ENCODE measurements around the gene DNAH6.

DNAH6 gene

DNA sequence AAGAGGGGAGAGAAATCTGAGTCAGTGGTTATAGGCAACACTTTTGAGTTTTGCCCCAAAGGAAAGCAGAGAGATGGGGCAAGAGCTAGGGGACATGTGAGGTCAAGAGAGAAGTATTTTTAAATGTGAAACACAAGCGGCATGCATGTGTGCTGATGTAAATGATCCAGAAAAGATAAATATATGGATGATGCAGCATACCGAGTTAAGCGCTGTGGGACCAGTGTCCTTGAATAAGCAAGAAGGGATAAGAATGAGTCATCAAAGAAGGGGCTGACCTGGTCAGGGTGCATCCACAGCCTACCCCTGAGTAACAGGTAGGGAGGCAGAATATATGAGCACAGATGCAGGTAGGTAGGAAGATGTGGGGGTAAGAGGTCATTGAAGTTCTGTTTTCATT is 183.7 kb downstream of the DNAH6 start:
- DNase-seq: no peak

DNA sequence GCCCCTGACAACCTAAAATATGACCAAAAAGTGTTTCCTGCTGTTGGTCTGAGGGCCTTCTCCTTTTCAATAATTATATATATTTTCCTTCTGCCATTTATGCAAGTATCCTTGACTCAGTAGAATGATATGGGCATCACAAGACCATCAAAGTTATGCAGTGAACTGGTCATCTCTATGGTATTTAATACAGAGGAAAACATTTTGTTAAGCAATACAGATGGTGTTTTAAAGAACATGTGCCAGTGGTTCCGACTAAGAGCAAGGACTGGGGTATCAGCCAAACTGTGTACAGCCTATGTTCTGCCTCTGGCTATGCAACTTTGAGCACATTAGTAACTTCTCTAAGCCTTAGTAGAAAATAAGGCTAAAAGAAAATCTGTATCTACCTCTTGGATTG is 185.6 kb downstream of the DNAH6 start:
- no peak for DNase-seq

DNA sequence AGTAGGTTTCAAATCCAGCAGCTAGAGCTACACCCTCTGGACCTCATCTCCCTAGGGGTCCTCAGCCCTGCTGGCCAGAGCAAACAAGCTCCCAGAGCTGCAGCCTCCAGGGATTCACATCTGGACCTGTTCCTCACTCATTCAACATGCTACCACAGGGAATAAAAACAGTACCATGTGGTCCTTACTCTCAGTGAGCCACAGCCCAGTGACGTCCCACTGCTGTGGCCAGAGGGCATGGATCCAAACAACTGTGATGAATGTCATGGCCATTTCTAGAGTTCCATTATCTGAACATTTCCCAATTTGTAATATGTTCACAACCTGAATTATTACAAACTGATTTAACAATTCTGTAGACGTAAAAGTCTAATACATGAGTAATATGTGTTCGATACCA is 186.6 kb downstream of the DNAH6 start:
- no peak for DNase-seq

DNA sequence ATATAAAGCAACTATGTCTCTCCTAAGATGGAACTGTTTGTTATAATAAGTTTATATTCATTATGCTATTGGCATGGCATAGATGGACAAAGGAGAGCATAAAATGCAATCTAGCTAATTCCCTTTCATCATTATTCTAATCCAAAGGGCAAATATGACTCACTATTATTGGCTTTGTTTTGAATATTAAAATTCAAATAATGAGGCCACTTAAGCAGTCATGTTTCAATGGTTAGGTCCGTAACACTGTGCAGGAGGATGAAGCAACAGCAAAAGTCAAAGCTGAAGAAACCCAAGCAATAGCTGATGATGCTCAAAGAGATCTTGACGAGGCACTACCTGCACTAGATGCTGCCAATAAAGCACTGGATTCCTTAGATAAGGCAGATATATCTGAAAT is 187.5 kb downstream of the DNAH6 start:
- no peak for DNase-seq

DNA sequence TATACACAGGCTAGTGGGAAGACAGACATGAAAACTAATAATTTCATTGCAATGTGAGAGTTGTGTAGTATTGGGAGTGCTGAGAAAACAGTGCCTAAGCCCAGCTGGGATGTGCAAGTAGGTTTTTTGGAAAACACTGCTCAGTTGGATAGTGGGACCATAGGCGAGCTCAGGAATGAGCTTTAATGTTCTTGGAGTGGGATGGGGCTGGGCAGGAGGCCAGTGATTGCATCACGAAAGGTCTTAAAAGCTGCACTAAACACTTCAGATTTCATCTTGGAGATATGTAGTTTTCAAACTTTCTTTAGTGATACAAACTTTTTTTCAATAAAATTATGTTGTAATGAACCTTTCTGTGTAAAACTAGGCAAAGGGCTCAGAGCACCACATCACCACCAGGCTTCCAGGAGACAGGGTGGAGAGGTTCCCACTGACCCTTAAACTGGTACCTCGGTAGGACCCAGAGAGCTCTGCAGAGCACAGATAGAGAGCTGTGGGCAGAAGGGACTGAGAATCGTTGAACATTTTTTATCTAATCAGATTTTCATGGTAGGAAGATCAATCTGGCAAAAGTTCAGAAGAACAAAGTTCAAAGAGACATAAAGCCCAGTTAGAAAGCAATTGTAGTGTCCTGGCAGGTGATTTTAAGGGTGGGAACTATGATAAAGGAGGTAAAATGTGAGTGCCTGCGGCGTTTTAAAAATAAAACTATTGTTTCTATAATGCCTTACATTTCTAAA is 188.4 kb downstream of the DNAH6 start:
- DNase-seq: no peak

DNA sequence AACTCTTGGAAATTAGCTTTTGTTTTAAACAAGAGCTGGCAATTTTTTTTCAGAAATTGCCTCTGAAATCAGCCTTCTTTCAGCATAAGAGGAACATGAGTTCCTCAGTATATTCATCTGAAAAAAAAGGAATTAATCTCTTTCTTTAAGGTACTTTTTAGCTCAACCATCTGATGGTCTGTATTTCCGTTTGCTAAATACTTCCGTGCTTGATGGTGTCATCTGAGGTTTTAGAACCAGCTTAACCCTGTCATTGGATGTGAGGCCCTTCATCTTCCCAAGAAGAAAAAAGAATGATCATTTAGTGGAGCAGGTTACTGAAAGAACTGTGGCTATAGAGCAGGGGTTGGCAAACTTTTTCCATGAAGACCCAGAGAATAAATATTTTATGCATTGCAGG is 189.6 kb downstream of the DNAH6 start:
- DNase-seq: no peak

DNA sequence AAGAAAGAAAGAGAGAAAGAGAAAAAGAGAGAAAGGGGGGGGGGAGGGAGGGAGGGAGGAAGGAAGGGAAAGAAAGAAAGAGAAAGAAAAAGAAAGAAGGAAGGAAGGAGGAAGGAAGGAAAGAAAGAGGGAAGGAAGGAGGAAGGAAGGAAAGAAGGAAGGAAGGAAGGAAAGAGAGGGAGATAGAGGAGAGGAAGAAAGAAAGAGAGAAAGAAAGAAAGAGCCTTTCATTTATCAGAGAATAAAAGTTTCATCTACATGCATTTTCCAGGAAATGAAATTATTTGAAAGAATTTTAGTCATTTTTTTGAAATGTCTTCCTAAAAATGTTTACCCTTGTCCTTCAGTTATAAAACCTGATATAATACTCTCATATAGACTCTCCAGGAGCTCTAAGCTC is 192.1 kb downstream of the DNAH6 start:
- no peak for DNase-seq

DNA sequence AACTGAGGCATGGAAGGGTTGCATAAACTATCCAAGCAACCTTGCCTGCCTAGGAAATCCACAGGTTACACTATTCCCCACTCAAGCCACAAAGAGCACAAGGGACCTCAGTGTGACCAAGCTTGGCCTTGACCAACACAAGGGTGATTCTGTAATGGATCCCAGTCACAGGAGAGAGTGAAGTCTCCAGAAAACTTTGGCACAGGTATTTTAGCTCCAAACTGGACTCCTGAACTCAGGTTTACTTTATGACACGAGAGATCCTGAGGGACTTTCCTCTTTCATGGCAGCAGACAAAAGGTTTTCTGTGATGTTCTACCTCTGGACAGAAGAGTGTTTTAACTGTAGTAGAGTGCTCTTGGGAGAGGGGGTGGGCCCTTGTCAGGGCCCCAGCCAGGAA is 195.4 kb downstream of the DNAH6 start:
- DNase-seq: no peak

DNA sequence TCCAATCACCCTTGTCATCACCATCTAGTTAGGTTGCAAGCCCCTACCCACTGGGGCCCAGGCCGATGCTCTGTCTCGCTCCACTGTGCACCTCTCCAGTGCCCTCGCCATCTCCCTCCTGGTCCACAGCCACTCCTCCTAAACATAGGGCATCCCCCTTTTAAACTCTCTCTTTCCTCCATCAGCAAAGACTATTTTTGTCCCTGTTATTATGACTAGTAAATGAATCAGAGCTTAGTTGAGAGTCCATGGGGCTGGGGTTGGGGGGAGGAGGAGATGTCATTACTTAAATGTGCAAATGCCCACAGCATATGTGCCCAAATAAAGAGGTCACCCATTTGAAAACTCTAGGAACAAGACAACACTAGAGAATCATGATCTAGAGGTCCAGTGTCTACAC is 197.1 kb downstream of the DNAH6 start:
- DNase-seq: no peak

DNA sequence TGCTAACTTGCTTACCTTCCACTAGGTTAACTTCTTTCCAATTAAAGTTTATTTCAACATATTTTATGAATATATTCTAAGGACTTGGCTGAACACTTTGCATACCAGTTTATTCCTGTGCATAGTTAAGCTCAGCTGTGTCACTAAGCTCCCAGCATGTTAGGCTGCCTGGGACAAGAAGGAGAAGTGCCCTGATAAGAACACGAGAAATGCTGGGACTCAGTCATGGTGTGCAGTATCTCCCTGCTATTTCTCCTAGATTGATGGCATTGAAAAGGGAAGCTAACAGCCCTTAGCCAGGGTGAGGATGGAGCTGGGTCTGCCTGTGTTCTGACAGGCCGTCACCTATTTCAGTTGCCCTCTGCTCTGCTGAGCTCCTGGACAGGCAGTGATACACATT is 200.3 kb downstream of the DNAH6 start:
- DNase-seq: no peak

DNA sequence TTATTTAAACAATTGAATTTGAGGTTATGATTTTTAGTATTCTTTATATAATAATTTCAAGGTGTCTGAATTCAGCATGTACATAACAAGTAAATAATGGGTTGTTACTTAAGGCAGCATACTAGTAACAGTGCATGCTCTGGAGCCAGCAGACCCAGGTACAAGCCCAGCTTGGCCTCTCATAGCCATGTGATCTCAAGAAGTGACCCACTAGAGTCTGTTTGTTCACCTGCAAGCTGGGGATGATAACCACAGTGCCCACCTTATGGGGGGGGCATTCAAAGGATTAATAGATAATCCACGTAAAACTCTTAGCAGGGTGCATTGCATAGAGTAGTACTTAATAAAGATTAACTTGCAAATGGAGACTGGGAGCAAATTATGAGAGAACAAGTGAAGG is 201.0 kb downstream of the DNAH6 start:
- DNase-seq: no peak

DNA sequence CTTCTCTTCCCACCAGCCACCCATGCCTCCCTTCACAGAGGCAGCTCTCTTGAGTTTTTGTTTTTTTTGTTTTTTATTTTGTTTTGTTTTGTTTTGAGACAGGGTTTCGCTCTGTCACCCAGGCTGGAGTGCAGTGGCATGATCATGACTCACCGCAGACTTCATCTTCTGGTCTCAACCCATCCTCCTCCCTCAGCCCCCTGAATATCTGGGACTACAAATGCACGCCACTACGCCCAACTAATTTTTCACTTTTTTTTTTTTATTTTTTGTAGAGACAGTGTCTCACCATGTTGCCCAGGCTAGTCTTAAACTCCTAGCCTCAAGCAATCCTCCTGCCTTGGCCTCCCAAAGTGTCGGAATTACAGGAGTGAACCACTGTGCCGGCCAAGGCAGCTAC is 203.1 kb downstream of the DNAH6 start:
- no peak for DNase-seq

DNA sequence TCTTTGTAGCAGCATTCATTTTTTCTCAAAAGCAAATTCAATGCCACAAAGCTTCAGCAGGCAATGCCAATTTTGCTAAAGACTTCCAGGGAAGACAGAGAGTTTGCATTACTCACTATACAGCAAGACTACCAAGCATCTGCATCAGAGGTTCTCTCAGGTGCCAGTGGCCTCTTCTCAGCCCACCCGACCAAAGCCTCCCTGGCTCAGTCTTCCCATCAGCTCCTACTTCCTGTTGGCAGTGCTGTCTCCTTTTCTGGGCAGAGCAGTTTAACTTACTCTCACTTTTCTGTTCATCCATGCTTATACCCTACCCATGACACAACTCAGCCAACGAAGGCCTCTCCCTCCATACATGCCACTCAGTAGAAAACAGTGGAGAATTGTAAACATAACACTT is 207.5 kb downstream of the DNAH6 start:
- no peak for DNase-seq

DNA sequence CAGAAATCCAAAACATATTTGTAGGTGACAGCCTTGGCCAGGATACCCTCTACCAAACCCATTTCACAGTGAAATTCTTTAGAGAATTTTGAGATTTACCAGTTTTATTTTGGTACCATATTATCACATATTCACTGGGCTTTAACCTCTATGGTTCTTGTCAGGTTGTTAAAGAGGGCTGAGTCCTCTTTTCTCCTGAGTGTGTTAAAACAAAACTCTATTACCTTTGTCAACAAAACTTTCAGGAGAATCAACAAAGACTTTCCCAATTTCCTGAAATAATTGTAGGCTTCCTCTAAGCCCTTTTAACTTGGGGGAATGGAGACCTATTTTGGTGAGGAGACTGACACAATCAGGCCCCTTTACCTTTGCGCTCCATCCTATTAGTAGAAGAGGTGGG is 209.4 kb downstream of the DNAH6 start:
- no peak for DNase-seq

DNA sequence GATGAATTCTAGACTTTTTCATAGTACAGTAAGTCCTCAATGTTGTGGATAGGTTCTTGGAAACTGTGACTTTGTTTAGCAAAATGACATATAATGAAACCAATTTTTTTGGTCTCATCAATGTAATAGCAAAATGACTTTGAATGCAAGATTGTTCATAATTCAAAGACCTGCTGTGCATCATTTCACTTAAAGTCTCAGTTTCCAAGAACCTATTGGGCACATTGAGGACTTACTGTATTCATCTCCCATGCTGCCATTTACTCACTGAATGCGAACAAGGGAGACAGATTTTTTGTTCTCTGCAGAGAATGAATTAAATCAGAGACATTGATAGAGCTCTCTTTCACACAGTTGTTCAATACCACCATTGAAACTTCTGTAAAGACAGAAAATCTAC is 211.0 kb downstream of the DNAH6 start:
- DNase-seq: no peak

DNA sequence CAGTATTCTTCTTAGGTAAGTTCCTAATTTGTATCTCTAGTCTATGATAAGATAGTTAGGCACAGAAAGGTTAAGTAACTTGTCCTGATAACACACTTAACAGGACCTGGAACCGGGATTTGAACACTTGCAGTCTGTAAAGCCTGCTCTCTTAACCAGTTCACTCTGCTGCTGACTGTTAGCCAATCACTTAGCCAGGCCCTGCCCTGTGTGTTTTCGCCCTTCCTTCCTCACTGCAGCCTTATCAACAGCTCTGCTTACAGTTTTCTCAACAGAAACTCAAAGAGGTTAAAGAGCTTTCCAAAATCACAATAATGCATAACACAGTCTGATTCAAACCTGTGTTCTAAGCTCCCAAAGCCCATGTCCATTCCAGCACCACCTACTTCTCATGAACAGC is 212.9 kb downstream of the DNAH6 start:
- no peak for DNase-seq

DNA sequence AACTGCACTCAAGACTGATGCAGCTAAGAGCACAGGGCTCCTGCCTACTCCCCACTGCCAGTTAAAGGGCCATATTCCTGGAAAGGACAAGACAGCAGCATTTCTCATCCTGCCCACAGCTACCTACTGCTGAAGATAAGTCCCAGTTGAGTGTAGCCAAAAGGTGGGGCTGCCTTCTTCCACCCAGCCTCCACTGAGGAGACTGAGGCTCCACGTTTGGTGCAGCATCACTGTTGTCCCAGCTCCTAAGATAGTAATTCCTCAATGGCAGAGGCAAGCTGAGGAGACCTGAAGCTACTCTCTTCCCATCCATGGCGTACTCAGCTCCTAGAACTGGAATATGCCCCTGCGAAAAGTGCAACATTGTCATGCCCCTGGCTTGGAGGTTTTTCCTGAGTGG is 214.9 kb downstream of the DNAH6 start:
- DNase-seq: no peak

DNA sequence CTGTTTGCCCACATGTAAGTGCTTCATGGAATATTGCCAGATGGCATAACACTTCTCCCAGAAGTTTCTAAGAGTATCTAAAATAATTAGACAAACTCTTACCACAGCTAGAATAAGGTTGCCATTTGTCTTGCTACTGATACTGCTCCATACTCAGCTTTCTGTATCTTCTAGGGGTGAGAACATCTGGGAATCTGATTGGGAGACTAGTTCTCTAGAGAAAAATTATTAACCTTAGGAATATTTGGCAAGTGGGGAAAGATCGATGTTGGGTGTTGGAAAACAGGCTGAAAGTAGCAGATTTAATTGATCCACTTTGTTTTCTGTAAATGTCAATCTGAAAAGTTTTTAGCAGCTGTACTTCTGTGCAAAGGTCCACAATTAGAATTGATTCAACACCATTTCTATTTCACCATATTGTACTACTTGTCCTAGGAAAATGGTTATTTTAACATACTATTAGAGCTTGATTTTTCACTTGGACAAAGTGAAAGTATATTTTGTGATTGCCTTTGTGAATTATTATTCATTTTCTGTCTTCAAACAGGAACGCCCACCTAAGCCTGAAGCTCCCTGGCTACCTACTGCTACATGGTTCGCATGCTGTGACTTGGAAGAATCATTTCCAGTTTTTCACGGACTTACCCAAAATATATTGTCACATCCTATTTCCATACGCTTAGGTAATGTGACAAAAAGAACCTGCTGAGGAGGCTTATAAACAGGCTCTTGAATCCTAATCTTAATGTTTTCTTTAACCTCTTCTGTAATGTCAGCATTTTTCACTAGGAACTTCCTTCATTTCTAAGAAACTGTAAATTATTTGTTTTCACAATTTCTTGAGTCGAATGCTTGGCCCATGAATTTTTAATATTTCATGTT is 216.8 kb downstream of the DNAH6 start:
- DNase-seq: no peak

DNA sequence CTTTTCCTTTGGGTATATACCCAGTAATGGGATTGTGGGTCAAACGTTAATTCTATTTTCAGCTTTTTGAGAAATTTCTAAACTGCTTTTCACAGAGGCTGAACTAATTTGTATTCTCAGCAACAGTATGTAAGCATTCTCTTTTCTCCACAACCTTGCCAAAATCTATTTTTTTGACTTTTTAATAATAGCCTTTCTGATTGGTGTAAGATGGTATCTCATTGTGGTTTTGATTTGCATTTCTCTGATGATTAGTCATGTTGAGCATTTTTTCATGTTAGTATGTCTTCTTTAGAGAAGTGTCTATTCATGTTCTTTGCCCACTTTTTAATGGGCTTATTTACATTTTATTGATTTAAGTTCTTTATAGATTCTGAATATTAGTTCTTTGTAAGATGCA is 219.1 kb downstream of the DNAH6 start:
- DNase-seq: no peak

DNA sequence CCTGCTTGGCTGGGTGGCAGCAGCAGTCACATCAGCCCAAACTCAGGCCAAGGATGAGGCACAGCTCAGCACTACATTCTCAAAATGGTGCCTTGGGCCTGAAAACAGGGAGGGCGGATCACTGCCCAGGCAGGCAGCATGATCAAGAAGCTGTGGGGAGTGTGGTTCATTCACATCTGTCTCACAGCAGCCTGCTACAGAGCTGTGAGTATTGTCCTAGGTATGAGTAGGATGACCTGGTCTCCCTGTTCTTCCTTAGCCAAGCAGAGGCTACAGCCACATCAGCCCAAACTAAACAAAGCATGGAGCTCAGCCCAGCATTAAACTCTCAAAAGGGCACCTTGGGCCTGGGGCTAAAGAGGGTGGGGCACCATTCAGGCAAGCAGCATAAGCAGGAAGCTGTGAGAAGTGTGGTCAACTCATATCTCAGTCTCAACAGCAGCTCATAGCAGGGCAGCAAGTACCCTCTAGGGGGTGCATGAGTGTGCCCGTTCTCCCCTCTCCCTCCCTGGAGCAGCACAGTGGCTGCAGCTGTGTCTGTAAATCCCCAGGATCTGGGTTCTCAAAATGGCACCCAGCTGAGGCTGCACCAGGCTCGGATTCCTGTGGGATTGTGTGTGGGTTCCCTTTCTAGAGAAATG is 225.0 kb downstream of the DNAH6 start:
- DNase-seq: peak; percentile 72

DNA sequence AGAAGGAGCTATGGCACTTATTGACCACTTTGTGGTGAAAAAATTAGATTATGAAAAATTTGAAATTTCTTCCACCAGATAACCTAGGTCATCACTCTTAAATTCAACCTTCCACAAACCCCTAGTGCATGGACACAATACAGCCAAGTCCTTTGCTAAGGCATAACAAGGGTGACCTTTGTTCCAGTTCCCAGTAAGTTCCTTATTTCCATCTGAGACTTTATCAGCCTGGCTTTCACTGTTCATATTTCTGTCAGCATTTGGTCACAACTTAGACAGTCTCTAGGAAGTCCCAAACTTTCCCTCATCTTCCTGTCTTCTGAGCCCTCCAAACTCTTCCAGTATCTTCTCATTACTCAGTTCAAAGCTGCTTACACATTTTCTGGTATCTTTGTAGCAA is 232.0 kb downstream of the DNAH6 start:
- DNase-seq: no peak

DNA sequence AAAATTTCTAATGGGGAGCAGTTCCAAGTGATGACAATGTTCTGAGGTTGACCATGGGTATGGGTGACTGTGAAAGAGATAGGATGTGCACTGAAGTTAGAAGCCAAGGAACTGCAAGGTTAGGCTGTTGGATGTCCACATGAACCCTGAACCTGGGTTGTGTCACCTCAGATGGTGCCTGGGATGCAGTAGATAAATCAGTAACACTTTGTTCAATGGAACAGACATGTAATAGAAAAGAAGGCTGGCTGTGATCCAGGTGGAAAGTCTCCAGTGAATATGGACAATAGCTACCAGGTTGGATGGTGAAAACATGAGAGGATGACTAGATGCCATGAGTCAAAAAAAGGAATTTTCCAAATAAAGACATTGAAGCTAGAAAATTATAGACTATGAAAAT is 233.1 kb downstream of the DNAH6 start:
- no peak for DNase-seq

DNA sequence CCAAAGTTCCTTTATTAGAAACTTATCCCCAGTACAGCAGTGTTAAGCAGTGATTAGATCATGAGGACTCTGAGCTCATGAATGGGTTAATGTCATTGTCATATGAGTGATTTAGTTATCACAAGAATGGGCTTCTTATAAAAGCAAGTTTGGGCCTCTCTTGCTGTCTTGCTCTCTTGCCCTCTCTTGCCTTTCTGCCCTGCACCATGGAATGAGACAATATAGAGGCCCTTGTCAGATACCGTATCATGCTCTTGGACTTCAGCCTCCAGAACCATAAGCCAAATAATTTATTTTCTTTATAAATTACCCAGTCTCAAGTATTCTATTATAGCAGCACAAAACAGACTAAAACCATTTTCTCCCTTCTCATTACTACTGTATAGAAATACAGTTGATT is 238.8 kb downstream of the DNAH6 start:
- no peak for DNase-seq

DNA sequence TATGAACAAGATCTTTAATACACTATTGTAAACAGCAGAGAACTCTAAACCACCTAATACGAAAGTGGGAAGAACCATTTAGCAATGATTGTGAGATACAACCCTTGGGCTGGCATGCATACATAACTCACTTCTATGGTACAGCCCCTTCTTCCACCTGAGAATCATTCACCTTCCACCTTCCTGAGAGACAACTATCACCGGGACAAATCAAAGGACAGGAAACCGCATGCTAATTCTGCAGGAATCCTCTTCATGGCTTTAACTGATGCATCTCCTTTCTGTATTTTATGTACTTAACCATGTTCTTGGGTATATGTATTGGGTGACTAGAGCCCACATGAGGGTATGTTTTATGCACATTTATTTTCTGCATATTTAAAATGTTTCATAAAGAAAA is 241.3 kb downstream of the DNAH6 start:
- DNase-seq: no peak

Measured in islet precursor cell (in vitro differentiated cells).